ENCODE data around the gene SLC6A1.

GRCh38 chr3:10956986-10957385 is 35.6 kb upstream of the SLC6A1 start:
- no peak for TF ChIP-seq JUND (IDR thresholded peaks at IDR 0.05)
- TF ChIP-seq CTCF (IDR thresholded peaks at IDR 0.05; ENCODE audit: low read depth, low read length, missing input control) = no peak

Measured in liver (tissue), 3 donors.